Measurements from ENCODE around the gene ABHD2. TPM values are rescaled to one million over a fixed set of nuclear protein-coding genes. Genes with fewer than 3 reads are reported as not detected.
"Not testable (repeated sequence)": the region's sequence is repeated elsewhere in the genome, so short reads cannot be mapped to it uniquely, and the experiment has no call there.

ABHD2 gene, protein sequence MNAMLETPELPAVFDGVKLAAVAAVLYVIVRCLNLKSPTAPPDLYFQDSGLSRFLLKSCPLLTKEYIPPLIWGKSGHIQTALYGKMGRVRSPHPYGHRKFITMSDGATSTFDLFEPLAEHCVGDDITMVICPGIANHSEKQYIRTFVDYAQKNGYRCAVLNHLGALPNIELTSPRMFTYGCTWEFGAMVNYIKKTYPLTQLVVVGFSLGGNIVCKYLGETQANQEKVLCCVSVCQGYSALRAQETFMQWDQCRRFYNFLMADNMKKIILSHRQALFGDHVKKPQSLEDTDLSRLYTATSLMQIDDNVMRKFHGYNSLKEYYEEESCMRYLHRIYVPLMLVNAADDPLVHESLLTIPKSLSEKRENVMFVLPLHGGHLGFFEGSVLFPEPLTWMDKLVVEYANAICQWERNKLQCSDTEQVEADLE
- 33.7 to 39.7 TPM (median 39.1 TPM) in 3 replicates for total RNA-seq

DNA sequence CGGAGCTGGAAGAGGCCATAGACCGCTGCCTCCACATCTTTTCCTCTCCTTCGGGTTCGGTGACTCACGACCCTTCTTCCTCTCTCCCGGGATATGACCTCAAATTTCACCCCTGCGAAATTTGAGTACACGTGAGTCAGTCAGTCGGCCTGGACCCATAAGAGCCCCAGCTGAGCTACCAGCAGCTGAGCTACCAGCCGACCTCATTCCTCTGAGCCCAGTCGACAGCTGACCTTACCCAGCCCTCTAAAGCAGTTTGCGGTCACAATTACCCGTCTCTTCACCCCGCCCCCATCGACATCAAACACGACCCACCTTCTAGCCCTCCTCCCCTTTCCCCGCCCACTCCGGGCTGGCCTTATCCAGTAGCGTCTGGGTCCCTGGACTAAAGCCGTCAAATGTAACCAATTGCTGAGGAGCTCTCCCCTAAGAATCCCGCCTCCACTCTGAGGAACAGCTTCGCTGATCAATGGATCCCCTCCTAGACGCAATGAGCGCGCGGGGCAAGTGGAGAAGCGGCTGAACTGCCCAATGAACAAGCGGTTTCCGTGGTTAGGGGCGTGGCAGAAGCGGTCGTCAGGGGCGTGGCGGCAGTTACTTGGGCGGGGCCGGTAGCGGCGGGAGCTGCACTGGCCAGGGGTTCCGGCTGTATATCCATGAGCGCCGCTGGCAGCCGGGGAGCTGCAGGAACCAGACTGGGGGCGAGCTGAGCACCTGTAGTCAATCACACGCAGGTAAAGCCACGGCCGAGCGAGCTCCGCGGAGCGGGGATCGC lies at the start of gene ABHD2:
ABHD2 (plus strand) TSS at position 627 of the 775 bp plus-strand sequence. CDS start 27,872 bp downstream, outside the sequence.
- Mint-ChIP-seq H3K4me1 (peaks cover 27% of the 10 kb centered on the region), H3K9me3 (no peaks in the 10 kb centered on the region), H3K36me3 (no peaks in the 10 kb centered on the region), H3K27ac (no peak within 1 kb of the TSS), H3K4me3 (no peak within 1 kb of the TSS), H3K27me3 (ENCODE audit: low read depth) (no peaks in the 10 kb centered on the region)
- TF ChIP-seq, protein P1, sequence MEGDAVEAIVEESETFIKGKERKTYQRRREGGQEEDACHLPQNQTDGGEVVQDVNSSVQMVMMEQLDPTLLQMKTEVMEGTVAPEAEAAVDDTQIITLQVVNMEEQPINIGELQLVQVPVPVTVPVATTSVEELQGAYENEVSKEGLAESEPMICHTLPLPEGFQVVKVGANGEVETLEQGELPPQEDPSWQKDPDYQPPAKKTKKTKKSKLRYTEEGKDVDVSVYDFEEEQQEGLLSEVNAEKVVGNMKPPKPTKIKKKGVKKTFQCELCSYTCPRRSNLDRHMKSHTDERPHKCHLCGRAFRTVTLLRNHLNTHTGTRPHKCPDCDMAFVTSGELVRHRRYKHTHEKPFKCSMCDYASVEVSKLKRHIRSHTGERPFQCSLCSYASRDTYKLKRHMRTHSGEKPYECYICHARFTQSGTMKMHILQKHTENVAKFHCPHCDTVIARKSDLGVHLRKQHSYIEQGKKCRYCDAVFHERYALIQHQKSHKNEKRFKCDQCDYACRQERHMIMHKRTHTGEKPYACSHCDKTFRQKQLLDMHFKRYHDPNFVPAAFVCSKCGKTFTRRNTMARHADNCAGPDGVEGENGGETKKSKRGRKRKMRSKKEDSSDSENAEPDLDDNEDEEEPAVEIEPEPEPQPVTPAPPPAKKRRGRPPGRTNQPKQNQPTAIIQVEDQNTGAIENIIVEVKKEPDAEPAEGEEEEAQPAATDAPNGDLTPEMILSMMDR (IDR thresholded peaks at IDR 0.05; ENCODE audit: unreplicated experiment) = no peak
- peak; percentile 94 to 98 for DNase-seq (ENCODE audit: low spot score in 2 of 2, unreplicated experiment in 2 of 2)

DNA sequence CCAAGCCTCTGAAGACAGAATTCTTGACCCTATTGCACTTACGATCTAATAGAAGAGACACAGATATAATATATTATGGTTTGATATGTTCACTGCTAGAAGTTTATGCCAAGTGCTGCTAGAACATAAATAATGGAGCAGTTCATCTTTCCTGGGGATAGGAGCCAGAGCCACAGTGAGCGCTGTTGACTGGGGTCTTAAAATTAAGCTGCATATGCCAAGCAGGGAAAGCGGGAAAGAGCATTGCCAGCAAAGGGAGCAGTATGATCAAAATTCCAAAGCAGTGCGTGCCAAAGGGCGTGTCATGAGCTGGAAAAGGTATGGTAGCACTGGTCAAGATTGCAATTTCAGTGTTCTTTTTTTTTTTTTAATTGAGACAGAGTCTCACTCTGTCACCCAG lies 49.1 kb upstream of the ABHD2 start:
- H3K36me3 Mint-ChIP-seq = no peaks in the 10 kb centered on the region
- H3K27me3 Mint-ChIP-seq (ENCODE audit: low read depth) = peaks cover 34% of the 10 kb centered on the region
- H3K4me1 Mint-ChIP-seq = peaks cover 2% of the 10 kb centered on the region
- no peak overlapping the region for H3K4me3 Mint-ChIP-seq
- no peak overlapping the region for H3K27ac Mint-ChIP-seq
- TF ChIP-seq, protein P1 (IDR thresholded peaks at IDR 0.05; ENCODE audit: unreplicated experiment) = no peak
- no peak for DNase-seq (ENCODE audit: low spot score in 2 of 2, unreplicated experiment in 2 of 2)
- no peaks in the 10 kb centered on the region for H3K9me3 Mint-ChIP-seq

DNA sequence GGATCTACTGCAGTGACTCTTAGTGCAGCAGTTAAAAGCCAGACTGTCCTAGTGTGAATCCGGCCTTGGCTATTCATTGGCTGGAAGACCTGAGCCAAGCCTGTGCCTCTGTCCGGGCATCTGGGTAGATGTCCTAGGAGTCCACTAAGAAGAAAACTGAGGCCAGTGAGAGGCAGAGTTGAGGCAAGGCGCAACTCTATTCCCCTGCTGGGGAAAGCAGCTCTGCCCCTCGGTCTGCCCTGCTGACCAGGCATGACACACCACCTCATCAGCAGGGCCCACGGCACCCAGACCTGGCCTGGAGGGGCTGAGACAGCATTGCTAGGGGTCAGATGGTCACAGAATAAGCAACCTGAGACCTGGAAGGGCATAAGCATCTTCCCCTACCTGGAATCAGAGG lies 46.7 kb upstream of the ABHD2 start:
- no peak overlapping the region for H3K4me3 Mint-ChIP-seq
- H3K36me3 Mint-ChIP-seq = no peaks in the 10 kb centered on the region
- TF ChIP-seq, protein P1 (IDR thresholded peaks at IDR 0.05; ENCODE audit: unreplicated experiment) = no peak
- H3K9me3 Mint-ChIP-seq = no peaks in the 10 kb centered on the region
- DNase-seq (ENCODE audit: low spot score in 2 of 2, unreplicated experiment in 2 of 2) = no peak
- H3K4me1 Mint-ChIP-seq = peaks cover 2% of the 10 kb centered on the region
- H3K27me3 Mint-ChIP-seq (ENCODE audit: low read depth) = peaks cover 22% of the 10 kb centered on the region
- H3K27ac Mint-ChIP-seq = no peak overlapping the region

DNA sequence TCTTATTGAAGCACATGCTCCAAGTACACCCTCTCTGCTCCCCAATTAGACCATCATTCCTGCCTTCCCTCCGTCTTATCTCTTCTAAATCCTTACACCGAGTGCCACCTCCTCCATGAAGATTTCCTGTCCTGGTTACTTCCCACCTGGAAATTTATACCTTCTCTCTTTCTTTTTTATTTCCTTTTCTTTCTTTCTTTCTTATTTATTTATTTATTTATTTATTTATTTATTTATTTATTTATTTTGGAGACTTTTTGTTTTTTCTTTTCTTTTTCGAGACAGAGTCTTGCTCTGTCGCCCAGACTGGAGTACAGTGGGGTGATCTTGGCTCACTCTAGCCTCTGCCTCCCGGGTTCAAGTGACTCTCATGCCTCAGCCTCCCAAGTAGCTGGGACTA lies 45.9 kb upstream of the ABHD2 start:
- Mint-ChIP-seq H3K4me3 (no peak overlapping the region), H3K9me3 (no peaks in the 10 kb centered on the region), H3K36me3 (no peaks in the 10 kb centered on the region), H3K27me3 (ENCODE audit: low read depth) (peaks cover 16% of the 10 kb centered on the region), H3K27ac (no peak overlapping the region), H3K4me1 (peaks cover 2% of the 10 kb centered on the region)
- TF ChIP-seq, protein P1 (IDR thresholded peaks at IDR 0.05; ENCODE audit: unreplicated experiment) = no peak
- DNase-seq (ENCODE audit: low spot score in 2 of 2, unreplicated experiment in 2 of 2) = no peak

DNA sequence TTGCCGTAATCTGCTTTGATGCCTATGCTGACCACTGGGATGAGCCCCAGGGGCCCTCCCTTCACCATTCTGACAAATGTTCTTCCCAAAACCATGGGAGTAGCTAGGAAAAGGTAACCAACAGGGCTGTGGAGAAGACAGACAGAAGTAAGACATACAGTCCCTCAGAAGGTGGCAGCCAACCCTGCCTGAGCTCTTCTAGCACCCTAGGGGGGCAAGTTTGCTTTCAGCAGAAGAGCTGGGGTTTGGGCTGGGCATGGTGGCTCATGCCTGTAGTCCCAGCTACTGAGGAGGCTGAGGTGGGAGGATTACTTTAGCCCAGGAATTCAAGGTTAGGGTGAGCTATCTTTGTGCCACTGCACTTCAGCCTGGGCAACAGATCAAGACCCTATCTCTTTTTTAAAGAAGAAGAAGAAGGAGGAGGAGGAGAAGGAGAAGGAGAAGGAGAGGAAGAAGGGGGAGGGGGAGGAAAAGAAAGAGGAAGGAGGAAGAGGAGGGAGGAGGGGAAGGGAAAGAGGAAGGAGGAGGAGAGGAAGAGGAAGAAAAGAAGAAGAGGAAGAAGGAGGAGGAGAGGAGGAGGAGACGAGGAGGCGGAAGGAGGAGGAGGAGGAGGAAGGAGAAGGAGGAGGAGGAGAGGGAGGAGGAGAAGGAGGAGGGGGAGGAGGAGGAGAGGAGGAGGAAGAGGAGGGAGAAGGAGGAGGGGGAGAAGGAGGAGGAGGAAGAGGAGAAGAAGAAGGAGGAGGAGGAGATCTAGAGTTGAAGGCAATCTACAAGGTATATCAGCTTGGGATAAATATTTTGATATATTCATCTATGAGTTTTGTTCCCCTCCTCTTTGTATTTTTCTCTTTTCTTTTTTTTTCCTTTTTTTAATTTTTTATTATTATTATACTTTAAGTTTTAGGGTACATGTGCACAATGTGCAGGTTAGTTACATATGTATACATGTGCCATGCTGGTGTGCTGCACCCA lies 44.9 kb upstream of the ABHD2 start:
- no peak for DNase-seq (ENCODE audit: low spot score in 2 of 2, unreplicated experiment in 2 of 2)
- H3K9me3 Mint-ChIP-seq = no peaks in the 10 kb centered on the region
- H3K27ac Mint-ChIP-seq = no peak overlapping the region
- no peak overlapping the region for H3K4me3 Mint-ChIP-seq
- no peaks in the 10 kb centered on the region for H3K36me3 Mint-ChIP-seq
- peaks cover 8% of the 10 kb centered on the region for H3K27me3 Mint-ChIP-seq (ENCODE audit: low read depth)
- TF ChIP-seq, protein P1 (IDR thresholded peaks at IDR 0.05; ENCODE audit: unreplicated experiment) = no peak
- peaks cover 2% of the 10 kb centered on the region for H3K4me1 Mint-ChIP-seq

DNA sequence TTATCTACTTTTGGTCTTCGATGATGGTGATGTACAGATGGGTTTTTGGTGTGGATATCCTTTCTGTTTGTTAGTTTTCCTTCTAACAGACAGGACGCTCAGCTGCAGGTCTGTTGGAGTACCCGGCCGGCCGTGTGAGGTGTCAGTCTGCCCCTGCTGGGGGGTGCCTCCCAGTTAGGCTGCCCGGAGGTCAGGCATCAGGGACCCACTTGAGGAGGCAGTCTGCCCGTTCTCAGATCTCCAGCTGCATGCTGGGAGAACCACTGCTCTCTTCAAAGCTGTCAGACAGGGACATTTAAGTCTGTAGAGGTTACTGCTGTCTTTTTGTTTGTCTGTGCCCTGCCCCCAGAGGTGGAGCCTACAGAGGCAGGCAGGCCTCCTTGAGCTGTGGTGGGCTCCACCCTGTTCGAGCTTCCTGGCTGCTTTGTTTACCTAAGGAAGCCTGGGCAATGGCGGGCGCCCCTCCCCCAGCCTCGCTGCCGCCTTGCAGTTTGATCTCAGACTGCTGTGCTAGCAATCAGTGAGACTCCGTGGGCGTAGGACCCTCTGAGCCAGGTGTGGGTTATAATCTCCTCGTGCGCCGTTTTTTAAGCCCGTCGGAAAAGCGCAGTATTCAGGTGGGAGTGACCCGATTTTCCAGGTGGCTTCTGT lies 39.1 kb upstream of the ABHD2 start:
- H3K9me3 Mint-ChIP-seq; H3K4me3 Mint-ChIP-seq; DNase-seq (ENCODE audit: low spot score in 2 of 2, unreplicated experiment in 2 of 2); H3K27ac Mint-ChIP-seq; H3K4me1 Mint-ChIP-seq; H3K36me3 Mint-ChIP-seq; H3K27me3 Mint-ChIP-seq (ENCODE audit: low read depth): not testable (repeated sequence)

Measured in mesothelial cell of epicardium (in vitro differentiated cells).